GM23248 (cell line): ENCODE data around the gene STX1B. TPM values are rescaled to one million over a fixed set of nuclear protein-coding genes. Genes with fewer than 3 reads are reported as not detected.

Experiments used
- DNase-seq: peaks from one replicate; pipeline ENCODE4 v3.0.0-alpha.2; 2015
- H2AFZ ChIP-seq: fragments of 200-600 bp; sonication (generic); 2 replicates; pipeline ENCODE4 v1.6.1; 2016; ENCODE audit warnings: antibody characterized with exemption
- H3F3A ChIP-seq: fragments of 200-600 bp; sonication (generic); 2 replicates; pipeline ENCODE4 v1.6.1; 2016; ENCODE audit warnings: mild to moderate bottlenecking, antibody characterized with exemption, mixed run types; ENCODE audit not compliant: insufficient read depth
- H3K27ac ChIP-seq: fragments of 200-600 bp; sonication (generic); 2 replicates; pipeline ENCODE4 v1.5.1; 2016; ENCODE audit warnings: mild to moderate bottlenecking
- H3K27me3 ChIP-seq: fragments of 200-600 bp; sonication (generic); replicated peaks from 2 replicates; pipeline ENCODE4 v1.6.1; 2016; ENCODE audit warnings: mild to moderate bottlenecking; ENCODE audit not compliant: insufficient read depth
- H3K36me3 ChIP-seq: fragments of 200-600 bp; sonication (generic); 2 replicates; pipeline ENCODE4 v1.6.1; 2016; ENCODE audit warnings: low read depth, mild to moderate bottlenecking
- H3K4me1 ChIP-seq: fragments of 200-600 bp; sonication (generic); 2 replicates; pipeline ENCODE4 v1.6.1; 2016; ENCODE audit warnings: mild to moderate bottlenecking; ENCODE audit not compliant: insufficient read depth
- H3K4me2 ChIP-seq: fragments of 200-600 bp; sonication (generic); one replicate; pipeline ENCODE4 v1.6.1; 2016; ENCODE audit warnings: mild to moderate bottlenecking; ENCODE audit not compliant: unreplicated experiment
- H3K4me3 ChIP-seq: fragments of 200-600 bp; sonication (generic); 2 replicates; pipeline ENCODE4 v1.5.1; 2016; ENCODE audit warnings: mild to moderate bottlenecking
- H3K79me2 ChIP-seq: fragments of 200-600 bp; sonication (generic); 2 replicates; pipeline ENCODE4 v1.6.1; 2016; ENCODE audit warnings: mild to moderate bottlenecking; ENCODE audit not compliant: insufficient read depth
- H3K9ac ChIP-seq: fragments of 200-600 bp; sonication (generic); 2 replicates; pipeline ENCODE4 v1.6.1; 2016; ENCODE audit warnings: mild to moderate bottlenecking
- H3K9me2 ChIP-seq: fragments of 200-600 bp; sonication (generic); 2 replicates; pipeline ENCODE4 v1.6.1; 2016; ENCODE audit warnings: mixed run types, mild to moderate bottlenecking, moderate library complexity; ENCODE audit not compliant: insufficient read depth
- H3K9me3 ChIP-seq: fragments of 200-600 bp; sonication (generic); one replicate; pipeline ENCODE4 v1.6.1; 2017; ENCODE audit warnings: low read depth
- H4K20me1 ChIP-seq: fragments of 200-600 bp; sonication (generic); 2 replicates; pipeline ENCODE4 v1.6.0; 2016; ENCODE audit not compliant: insufficient read depth
- EZH2 ChIP-seq: fragments of 200-600 bp; sonication (generic); IDR thresholded peaks from 2 replicates; pipeline ENCODE4 v1.6.1; 2018; ENCODE audit warnings: antibody characterized with exemption, mild to moderate bottlenecking; ENCODE audit not compliant: insufficient read depth, poor library complexity, severe bottlenecking
- EZH2phosphoT487 ChIP-seq: fragments of 200-600 bp; sonication (generic); IDR thresholded peaks from 2 replicates; pipeline ENCODE4 v1.6.1; 2018; ENCODE audit warnings: antibody characterized with exemption, moderate library complexity, mild to moderate bottlenecking, low read depth; ENCODE audit not compliant: insufficient read depth
- WGBS, 2 experiments: methylation state at CpG; one replicate each; pipeline ENCODE4 v1.1.6; 2015 to 2017; ENCODE audit warnings: low lambda C conversion rate in 2 of 2, low coverage in 1 of 2; ENCODE audit errors: missing lambda C conversion rate in 2 of 2; 5-methylcytosine and 5-hydroxymethylcytosine counted together
- in situ Hi-C: fragments of 300-500 bp; cut with MboI; formaldehyde crosslinking; loops from 2 replicates; pipeline ENCODE4 v1.15.0; 2020
- polyA plus RNA-seq: library from polyadenylated mRNA; unstranded; fragments of >200 nt; fragmentation: Nextera tagmentation; extraction: Ambion mirVana; gene quantifications from 2 replicates; pipeline ENCODE4 v1.2.1, GENCODE V29; 2016
- total RNA-seq: library from RNA; depleted of rRNA; stranded (reverse); fragments of >200 nt; shearing (Covaris generic); gene quantifications from 2 replicates; pipeline ENCODE4 v1.2.3, GENCODE V29; 2014

Gene STX1B
- total and polyA plus RNA-seq, 2 experiments from 2014 or later: 0.23 to 2.3 TPM

GRCh38 chr16:30948667-30949649 lies 61.5 kb downstream of the STX1B start, which contains the start of gene ORAI3:
TSS of gene ORAI3 (plus strand) at chr16:30949068. CDS start at chr16:30949290, 222 bp downstream.
- Histone ChIP-seq H4K20me1 (no peaks in the 10 kb centered on the region), H3K9ac (peak within 1 kb of the TSS; percentile 88), H3K36me3 (peaks cover 9% of the 10 kb centered on the region; the same call in 1 of the 2 replicates), H3K9me3 (no peaks in the 10 kb centered on the region), H3K27ac (peak within 1 kb of the TSS; percentile 65), H3K4me3 (peak within 1 kb of the TSS; percentile 95), H3K79me2 (peaks cover 15% of the 10 kb centered on the region), H2AFZ (peak within 1 kb of the TSS; percentile 68), H3F3A (peaks cover 20% of the 10 kb centered on the region), H3K27me3 (no peaks in the 10 kb centered on the region), H3K9me2 (no peaks in the 10 kb centered on the region), H3K4me1 (peaks cover 17% of the 10 kb centered on the region; the same call in 1 of the 2 replicates), H3K4me2 (peak within 1 kb of the TSS; percentile 90)
- 0 to 1% methylated on average over 47 to 53 of the region's 70 CpGs for WGBS, 2 experiments
- in situ Hi-C loops: no loop called here
- DNase-seq: peak; percentile 86
- no peak for TF ChIP-seq EZH2phosphoT487
- no peak for TF ChIP-seq EZH2

GRCh38 chr16:30947859-30948666 lies 62.4 kb downstream of the STX1B start:
- Histone ChIP-seq H3K4me2 (peak overlapping the region; percentile 90), H3K36me3 (peaks cover 9% of the 10 kb centered on the region; the same call in 1 of the 2 replicates), H3K9me3 (no peaks in the 10 kb centered on the region), H2AFZ (peak overlapping the region; percentile 68), H4K20me1 (no peaks in the 10 kb centered on the region), H3K4me3 (peak overlapping the region; percentile 95), H3K79me2 (peaks cover 15% of the 10 kb centered on the region), H3K9me2 (no peaks in the 10 kb centered on the region), H3F3A (peaks cover 20% of the 10 kb centered on the region), H3K9ac (peak overlapping the region; percentile 88), H3K4me1 (peaks cover 17% of the 10 kb centered on the region; the same call in 1 of the 2 replicates), H3K27me3 (no peaks in the 10 kb centered on the region), H3K27ac (peak overlapping the region; percentile 65)
- in situ Hi-C loops: no loop called here
- peak; percentile 98 for DNase-seq
- WGBS, 2 experiments: 22 to 25% methylated on average over 37 to 44 of the region's 44 CpGs
- TF ChIP-seq EZH2 (no peak), EZH2phosphoT487 (no peak)

DNA sequence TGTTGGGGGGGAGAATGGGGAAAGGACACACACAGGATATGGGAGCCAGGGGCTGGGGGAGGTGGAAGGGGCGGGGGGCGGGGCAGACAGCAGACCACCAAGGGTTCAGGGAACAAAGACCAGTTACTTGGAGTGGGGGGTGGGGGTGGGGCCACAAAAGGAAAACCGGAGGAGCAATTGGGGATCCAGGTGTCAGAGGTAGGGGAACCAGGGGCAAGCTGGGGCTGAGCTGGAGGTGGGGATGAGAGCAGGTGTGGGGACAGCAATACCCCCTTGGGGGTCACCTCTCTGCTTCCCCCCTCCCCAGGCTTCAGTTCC lies 62.9 kb downstream of the STX1B start:
- in situ Hi-C loops: no loop called here
- no peaks in the 10 kb centered on the region for H3K9me3 ChIP-seq
- peak overlapping the region; percentile 88 for H3K9ac ChIP-seq
- H3K9me2 ChIP-seq: no peaks in the 10 kb centered on the region
- no peaks in the 10 kb centered on the region for H3K27me3 ChIP-seq
- H3F3A ChIP-seq: peaks cover 20% of the 10 kb centered on the region
- WGBS, 2 experiments: 40 to 74% methylated on average over 1 to 3 of the region's 3 CpGs
- peaks cover 13% of the 10 kb centered on the region; the same call in 1 of the 2 replicates for H3K36me3 ChIP-seq
- H4K20me1 ChIP-seq: no peaks in the 10 kb centered on the region
- no peak for DNase-seq
- TF ChIP-seq EZH2 (no peak), EZH2phosphoT487 (no peak)
- H3K4me1 ChIP-seq: peaks cover 17% of the 10 kb centered on the region; the same call in 1 of the 2 replicates
- peak overlapping the region; percentile 65; the same call in 1 of the 2 replicates for H3K27ac ChIP-seq
- H3K4me3 ChIP-seq: no peak overlapping the region
- no peak overlapping the region for H3K4me2 ChIP-seq
- H2AFZ ChIP-seq: no peak overlapping the region
- H3K79me2 ChIP-seq: peaks cover 15% of the 10 kb centered on the region
